ENCODE data around the gene CNBD2.

GRCh38 chr20:35952480-35953386, 15.7 kb upstream of the CNBD2 start:
- no peak for TF ChIP-seq POLR2A (IDR thresholded peaks at IDR 0.05)
- TF ChIP-seq CTCF (IDR thresholded peaks at IDR 0.05) = no peak
